Testis (tissue), 3 donors: Measurements from ENCODE around the gene HNRNPL. TPM values are rescaled to one million over a fixed set of nuclear protein-coding genes. Genes with fewer than 3 reads are reported as not detected.
"Not testable (repeated sequence)": the region's sequence is repeated elsewhere in the genome, so short reads cannot be mapped to it uniquely, and the experiment has no call there.

ENCODE experiments used
- DNase-seq: peaks from one replicate; pipeline ENCODE4 v3.0.0-alpha.2; 2019
- H3K27ac ChIP-seq, 2 donors: fragments of 200-600 bp; sonication (generic); one replicate each; pipeline ENCODE4 v1.5.1; 2019
- H3K27me3 ChIP-seq: fragments of 200-600 bp; sonication (generic); one replicate; pipeline ENCODE4 v1.5.1; 2019
- H3K36me3 ChIP-seq: fragments of 200-600 bp; sonication (generic); one replicate; pipeline ENCODE4 v1.5.1; 2017; ENCODE audit warnings: low read depth; ENCODE audit errors: missing control alignments
- H3K4me1 ChIP-seq: fragments of 200-600 bp; sonication (generic); one replicate; pipeline ENCODE4 v1.5.1; 2019
- H3K4me3 ChIP-seq, 2 donors: fragments of 200-600 bp; sonication (generic); one replicate each; pipeline ENCODE4 v1.5.1; 2017 to 2019
- H3K9me3 ChIP-seq: fragments of 200-600 bp; sonication (generic); one replicate; pipeline ENCODE4 v1.5.1; 2017
- CTCF ChIP-seq, 3 experiments: fragments of 450-650 bp in 2 of 3; fragments of 200-600 bp in 1 of 3; sonication (generic) in 1 of 3; IDR thresholded peaks; one replicate each; pipeline ENCODE4 v1.5.1; 2016 to 2019; ENCODE audit warnings: antibody characterized with exemption in 3 of 3, mild to moderate bottlenecking in 2 of 3, moderate library complexity in 1 of 3
- POLR2A ChIP-seq: fragments of 450-650 bp; IDR thresholded peaks from one replicate; pipeline ENCODE4 v1.6.1; 2017; ENCODE audit warnings: antibody characterized with exemption, mild to moderate bottlenecking, moderate library complexity
- WGBS, 2 donors: methylation state at CpG; one replicate each; pipeline ENCODE4 v1.1.5; 2018; 5-methylcytosine and 5-hydroxymethylcytosine counted together
- intact Hi-C: fragments of 100-400 bp; cut with DNase I; formaldehyde crosslinking; loops from one replicate; pipeline ENCODE4 v1.15.1; 2023; ENCODE audit warnings: low total_unique reads
- polyA plus RNA-seq: library from polyadenylated mRNA; stranded (reverse); fragments of 350-450 nt; fragmentation: Illumina TruSeq; extraction: RNeasy Lipid Tissue Mini Kit (QIAGEN cat#74804); gene quantifications from one replicate; pipeline ENCODE4 v1.2.3, GENCODE V29; 2014; ENCODE audit warnings: low read depth, low replicate concordance; ENCODE audit not compliant: insufficient read depth
- total RNA-seq, 2 donors: library from RNA; depleted of rRNA; stranded (reverse); fragments of >200 nt; gene quantifications; one replicate each; pipeline ENCODE4 v1.2.3, GENCODE V29; 2016

The HNRNPL gene
- total and polyA plus RNA-seq, 3 donors from 2014 or later, result 216 to 307 (median 249) TPM

- Histone ChIP-seq H3K27me3 (no peaks in the 10 kb centered on the region), H3K4me1 (no peaks in the 10 kb centered on the region), H3K27ac (no peak overlapping the region), H3K4me3 (no peak overlapping the region), H3K9me3 (no peaks in the 10 kb centered on the region), H3K36me3 (no peaks in the 10 kb centered on the region)
- intact Hi-C loops, result no loop called here
- TF ChIP-seq CTCF (IDR thresholded peaks at IDR 0.05) (no peak), POLR2A (no peak)
- WGBS, 2 donors, result 79 to 80% methylated on average over 14 to 16 of the region's 16 CpGs
- no peak for DNase-seq
Measured at GRCh38 chr19:38878575-38879399, 29.0 kb upstream of the HNRNPL start.

GRCh38 chr19:38877781-38878574, 28.2 kb upstream of the HNRNPL start, which contains the start of gene RINL:
Gene RINL (minus strand): TSS chr19:38878275. CDS start chr19:38876742, 1,533 bp downstream.
- no peak within 1 kb of the TSS for H3K4me3 ChIP-seq
- H3K27me3 ChIP-seq, result no peaks in the 10 kb centered on the region
- no peaks in the 10 kb centered on the region for H3K36me3 ChIP-seq
- no peak within 1 kb of the TSS for H3K27ac ChIP-seq
- no peak for TF ChIP-seq POLR2A
- TF ChIP-seq CTCF (IDR thresholded peaks at IDR 0.05), result no peak
- H3K4me1 ChIP-seq, result no peaks in the 10 kb centered on the region
- DNase-seq, result no peak
- intact Hi-C loops, result no loop called here
- no peaks in the 10 kb centered on the region for H3K9me3 ChIP-seq
- WGBS, 2 donors, result 57 to 60% methylated on average over 10 to 11 of the region's 11 CpGs

- intact Hi-C loops, result no loop called here
- no peaks in the 10 kb centered on the region for H3K9me3 ChIP-seq
- WGBS, 2 donors, result 78 to 84% methylated on average over 6 of the region's 6 CpGs
- no peak overlapping the region for H3K27ac ChIP-seq
- no peaks in the 10 kb centered on the region for H3K36me3 ChIP-seq
- no peak for DNase-seq
- TF ChIP-seq POLR2A, result no peak
- no peak for TF ChIP-seq CTCF (IDR thresholded peaks at IDR 0.05)
- H3K4me3 ChIP-seq, result no peak overlapping the region
- no peaks in the 10 kb centered on the region for H3K4me1 ChIP-seq
- H3K27me3 ChIP-seq, result no peaks in the 10 kb centered on the region
Measured at GRCh38 chr19:38875656-38876395, 26.0 kb upstream of the HNRNPL start.

- WGBS, 2 donors, result 92 to 94% methylated on average over 10 of the region's 10 CpGs
- H3K4me3 ChIP-seq, H3K9me3 ChIP-seq, H3K27me3 ChIP-seq, H3K27ac ChIP-seq, DNase-seq, H3K36me3 ChIP-seq, intact Hi-C loops, H3K4me1 ChIP-seq: not testable (repeated sequence)
Measured at GRCh38 chr19:38873400-38873799, 23.6 kb upstream of the HNRNPL start.

- no peak for TF ChIP-seq CTCF (IDR thresholded peaks at IDR 0.05)
- TF ChIP-seq POLR2A, result no peak
- WGBS, 2 donors, result 56 to 64% methylated on average over 14 to 19 of the region's 19 CpGs
Measured at GRCh38 chr19:38870612-38871011, 20.8 kb upstream of the HNRNPL start.

More at GRCh38 chr19:38870612-38871011, 20.8 kb upstream of the HNRNPL start:
- Histone ChIP-seq H3K4me3 (peak overlapping the region in 1 of 2 donors; percentile 60), H3K4me1 (no peaks in the 10 kb centered on the region), H3K36me3 (no peaks in the 10 kb centered on the region), H3K27me3 (no peaks in the 10 kb centered on the region), H3K9me3 (no peaks in the 10 kb centered on the region), H3K27ac (no peak overlapping the region)
- DNase-seq, result no peak
- intact Hi-C loops, result no loop called here
